ENCODE measurements around the gene TNRC6B.

GRCh38 chr22:40240160-40240559 is 62.4 kb downstream of the TNRC6B start:
- TF ChIP-seq CTCF (IDR thresholded peaks at IDR 0.05) (no peak), POLR2A (IDR thresholded peaks at IDR 0.05) (no peak), EP300 (IDR thresholded peaks at IDR 0.05) (no peak)

Measured in tibial nerve (tissue), 4 donors.